HL-60 (cell line): ENCODE measurements around the gene ANP32D.
"Not testable (repeated sequence)": the region's sequence is repeated elsewhere in the genome, so short reads cannot be mapped to it uniquely, and the experiment has no call there.

Experiments
- DNase-seq, 2 experiments: peaks; one replicate each; pipeline ENCODE4 v3.0.0-alpha.2; 2010 to 2020; ENCODE audit warnings: low read depth in 1 of 2, low spot score in 1 of 2
- H3K27ac ChIP-seq: fragments of 250-450 bp; sonication (Bioruptor Pico); replicated peaks from 2 replicates; pipeline ENCODE4 v1.5.1; 2020; ENCODE audit warnings: mild to moderate bottlenecking, moderate library complexity
- H3K27me3 ChIP-seq: fragments of 250-450 bp; sonication (Bioruptor Pico); 2 replicates; pipeline ENCODE4 v1.5.1; 2021; ENCODE audit warnings: mild to moderate bottlenecking, moderate library complexity; ENCODE audit not compliant: insufficient read depth, poor library complexity, severe bottlenecking
- H3K4me3 ChIP-seq: replicated peaks from 2 replicates; pipeline ENCODE4 v1.5.1; 2011; ENCODE audit warnings: mild to moderate bottlenecking, control low read depth, low read length; ENCODE audit not compliant: insufficient read depth
- GABPA ChIP-seq: IDR thresholded peaks from 2 replicates; pipeline ENCODE4 v1.6.1; 2012; ENCODE audit warnings: low read depth
- POLR2AphosphoS5 ChIP-seq: IDR thresholded peaks from 2 replicates; pipeline ENCODE4 v1.6.1; 2012; ENCODE audit warnings: low read depth
- REST ChIP-seq: IDR thresholded peaks from 2 replicates; pipeline ENCODE4 v1.6.1; 2012; ENCODE audit warnings: low read depth; ENCODE audit not compliant: insufficient replicate concordance
- SPI1 ChIP-seq: IDR thresholded peaks from 2 replicates; pipeline ENCODE4 v1.6.1; 2012; ENCODE audit warnings: low read depth, mild to moderate bottlenecking, borderline replicate concordance
- TF ChIP-seq, protein P1 (sequence below): IDR thresholded peaks from one replicate; pipeline ENCODE4 v1.5.1; 2011; ENCODE audit warnings: low read length, control low read depth, inconsistent platforms; ENCODE audit not compliant: insufficient read depth

The ANP32D gene

GRCh38 chr12:48489012-48489411 lies 16.7 kb downstream of the ANP32D start:
- Histone ChIP-seq H3K27ac (no peak overlapping the region), H3K4me3 (no peak overlapping the region), H3K27me3 (no peaks in the 10 kb centered on the region)
- TF ChIP-seq SPI1 = no peak
- TF ChIP-seq REST = no peak
- TF ChIP-seq GABPA = no peak
- TF ChIP-seq, protein P1, sequence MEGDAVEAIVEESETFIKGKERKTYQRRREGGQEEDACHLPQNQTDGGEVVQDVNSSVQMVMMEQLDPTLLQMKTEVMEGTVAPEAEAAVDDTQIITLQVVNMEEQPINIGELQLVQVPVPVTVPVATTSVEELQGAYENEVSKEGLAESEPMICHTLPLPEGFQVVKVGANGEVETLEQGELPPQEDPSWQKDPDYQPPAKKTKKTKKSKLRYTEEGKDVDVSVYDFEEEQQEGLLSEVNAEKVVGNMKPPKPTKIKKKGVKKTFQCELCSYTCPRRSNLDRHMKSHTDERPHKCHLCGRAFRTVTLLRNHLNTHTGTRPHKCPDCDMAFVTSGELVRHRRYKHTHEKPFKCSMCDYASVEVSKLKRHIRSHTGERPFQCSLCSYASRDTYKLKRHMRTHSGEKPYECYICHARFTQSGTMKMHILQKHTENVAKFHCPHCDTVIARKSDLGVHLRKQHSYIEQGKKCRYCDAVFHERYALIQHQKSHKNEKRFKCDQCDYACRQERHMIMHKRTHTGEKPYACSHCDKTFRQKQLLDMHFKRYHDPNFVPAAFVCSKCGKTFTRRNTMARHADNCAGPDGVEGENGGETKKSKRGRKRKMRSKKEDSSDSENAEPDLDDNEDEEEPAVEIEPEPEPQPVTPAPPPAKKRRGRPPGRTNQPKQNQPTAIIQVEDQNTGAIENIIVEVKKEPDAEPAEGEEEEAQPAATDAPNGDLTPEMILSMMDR = no peak
- no peak for TF ChIP-seq POLR2AphosphoS5
- no peak for DNase-seq

- not testable (repeated sequence) for H3K27me3 ChIP-seq, DNase-seq, H3K4me3 ChIP-seq, H3K27ac ChIP-seq
Observed at GRCh38 chr12:48489456-48489855, 17.1 kb downstream of the ANP32D start.

DNA sequence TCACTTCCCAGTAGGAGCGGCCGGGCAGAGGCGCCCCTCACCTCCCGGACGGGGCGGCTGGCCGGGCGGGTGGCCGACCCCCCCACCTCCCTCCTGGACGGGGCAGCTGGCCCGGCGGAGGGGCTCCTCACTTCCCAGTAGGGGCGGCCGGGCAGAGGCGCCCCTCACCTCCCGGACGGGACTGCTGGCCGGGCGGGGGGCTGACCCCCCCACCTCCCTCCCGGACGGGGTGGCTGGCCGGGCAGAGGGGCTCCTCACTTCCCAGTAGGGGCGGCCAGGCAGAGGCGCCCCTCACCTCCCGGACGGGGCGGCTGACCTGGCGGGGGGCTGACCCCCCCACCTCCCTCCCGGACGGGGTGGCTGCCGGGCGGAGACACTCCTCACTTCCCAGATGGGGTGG lies 27.9 kb downstream of the ANP32D start:
- not testable (repeated sequence) for H3K4me3 ChIP-seq, H3K27me3 ChIP-seq, H3K27ac ChIP-seq, DNase-seq

GRCh38 chr12:48506836-48507235 lies 34.5 kb downstream of the ANP32D start:
- not testable (repeated sequence) for H3K27ac ChIP-seq, H3K4me3 ChIP-seq, DNase-seq, H3K27me3 ChIP-seq

GRCh38 chr12:48508987-48509386 lies 36.6 kb downstream of the ANP32D start:
- no peak for DNase-seq
- TF ChIP-seq SPI1 = no peak
- TF ChIP-seq, protein P1 = no peak
- TF ChIP-seq REST = no peak
- no peak for TF ChIP-seq POLR2AphosphoS5
- no peak for TF ChIP-seq GABPA
- Histone ChIP-seq H3K27me3 (peaks cover 8% of the 10 kb centered on the region), H3K4me3 (no peak overlapping the region), H3K27ac (no peak overlapping the region)
